ENCODE measurements around the gene TACO1.
A peak's percentile ranks its signal among the peaks of the same experiment; 100 is the strongest.

The TACO1 gene

GRCh38 chr17:63621684-63622573 is 21.2 kb downstream of the TACO1 start, which contains the start of gene MAP3K3 (continued):
- TF ChIP-seq ZSCAN23 (tag by site-specific recombination; IDR thresholded peaks at IDR 0.05) (peak; percentile 30; the same call in 1 of the 2 replicates), ZNF354C (tag by site-specific recombination; IDR thresholded peaks at IDR 0.05; ENCODE audit: borderline replicate concordance, low read depth) (no peak), ZFP69B (tag by site-specific recombination; IDR thresholded peaks at IDR 0.05) (peak; percentile 83), ZNF544 (tag by site-specific recombination; IDR thresholded peaks at IDR 0.05) (no peak), ZNF350 (tag by site-specific recombination; IDR thresholded peaks at IDR 0.05) (no peak), MZF1 (tag by site-specific recombination; IDR thresholded peaks at IDR 0.05; ENCODE audit: borderline replicate concordance) (0 out of 2 replicates have a peak, but pooled peaks have one; percentile 66), ZNF324 (tag by site-specific recombination; IDR thresholded peaks at IDR 0.05) (peak; percentile 93), ZNF10 (tag by site-specific recombination; IDR thresholded peaks at IDR 0.05) (peak; percentile 73; the same call in 1 of the 2 replicates), SP2 (tag by site-specific recombination; IDR thresholded peaks at IDR 0.05) (peak; percentile 98), ZNF416 (tag by site-specific recombination; IDR thresholded peaks at IDR 0.05) (no peak), ZNF658 (tag by site-specific recombination; IDR thresholded peaks at IDR 0.05) (no peak), ZNF2 (tag by site-specific recombination; IDR thresholded peaks at IDR 0.05) (peak; percentile 87), ZNF335 (tag by site-specific recombination; conservative IDR thresholded peaks at IDR 0.05) (peak; percentile 95), ZXDB (tag by site-specific recombination; IDR thresholded peaks at IDR 0.05) (peak; percentile 91), ZBTB48 (tag by site-specific recombination; IDR thresholded peaks at IDR 0.05) (peak; percentile 93), KLF10 (tag by site-specific recombination; IDR thresholded peaks at IDR 0.05) (peak; percentile 98), KLF9 (tag by site-specific recombination; IDR thresholded peaks at IDR 0.05; ENCODE audit: low read depth) (peak; percentile 82), ZNF19 (tag by site-specific recombination; IDR thresholded peaks at IDR 0.05; ENCODE audit: low read depth) (no peak), ZBTB10 (tag by site-specific recombination; IDR thresholded peaks at IDR 0.05) (peak; percentile 81), ZNF239 (tag by site-specific recombination; IDR thresholded peaks at IDR 0.05) (no peak), EGR2 (tag by site-specific recombination; IDR thresholded peaks at IDR 0.05; ENCODE audit: low read depth) (peak; percentile 89), ZNF610 (tag by site-specific recombination; IDR thresholded peaks at IDR 0.05; ENCODE audit: borderline replicate concordance) (peak; percentile 69; the same call in 1 of the 2 replicates), ZBTB6 (tag by site-specific recombination; IDR thresholded peaks at IDR 0.05) (peak; percentile 57; the same call in 1 of the 2 replicates), KLF17 (tag by site-specific recombination; IDR thresholded peaks at IDR 0.05) (peak; percentile 87), INSM2 (tag by site-specific recombination; IDR thresholded peaks at IDR 0.05) (peak; percentile 64; the same call in 1 of the 2 replicates)
- TF ChIP-seq, protein P1, sequence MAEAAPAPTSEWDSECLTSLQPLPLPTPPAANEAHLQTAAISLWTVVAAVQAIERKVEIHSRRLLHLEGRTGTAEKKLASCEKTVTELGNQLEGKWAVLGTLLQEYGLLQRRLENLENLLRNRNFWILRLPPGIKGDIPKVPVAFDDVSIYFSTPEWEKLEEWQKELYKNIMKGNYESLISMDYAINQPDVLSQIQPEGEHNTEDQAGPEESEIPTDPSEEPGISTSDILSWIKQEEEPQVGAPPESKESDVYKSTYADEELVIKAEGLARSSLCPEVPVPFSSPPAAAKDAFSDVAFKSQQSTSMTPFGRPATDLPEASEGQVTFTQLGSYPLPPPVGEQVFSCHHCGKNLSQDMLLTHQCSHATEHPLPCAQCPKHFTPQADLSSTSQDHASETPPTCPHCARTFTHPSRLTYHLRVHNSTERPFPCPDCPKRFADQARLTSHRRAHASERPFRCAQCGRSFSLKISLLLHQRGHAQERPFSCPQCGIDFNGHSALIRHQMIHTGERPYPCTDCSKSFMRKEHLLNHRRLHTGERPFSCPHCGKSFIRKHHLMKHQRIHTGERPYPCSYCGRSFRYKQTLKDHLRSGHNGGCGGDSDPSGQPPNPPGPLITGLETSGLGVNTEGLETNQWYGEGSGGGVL (tag by site-specific recombination; IDR thresholded peaks at IDR 0.05), result peak; percentile 61
- TF ChIP-seq, protein P2, sequence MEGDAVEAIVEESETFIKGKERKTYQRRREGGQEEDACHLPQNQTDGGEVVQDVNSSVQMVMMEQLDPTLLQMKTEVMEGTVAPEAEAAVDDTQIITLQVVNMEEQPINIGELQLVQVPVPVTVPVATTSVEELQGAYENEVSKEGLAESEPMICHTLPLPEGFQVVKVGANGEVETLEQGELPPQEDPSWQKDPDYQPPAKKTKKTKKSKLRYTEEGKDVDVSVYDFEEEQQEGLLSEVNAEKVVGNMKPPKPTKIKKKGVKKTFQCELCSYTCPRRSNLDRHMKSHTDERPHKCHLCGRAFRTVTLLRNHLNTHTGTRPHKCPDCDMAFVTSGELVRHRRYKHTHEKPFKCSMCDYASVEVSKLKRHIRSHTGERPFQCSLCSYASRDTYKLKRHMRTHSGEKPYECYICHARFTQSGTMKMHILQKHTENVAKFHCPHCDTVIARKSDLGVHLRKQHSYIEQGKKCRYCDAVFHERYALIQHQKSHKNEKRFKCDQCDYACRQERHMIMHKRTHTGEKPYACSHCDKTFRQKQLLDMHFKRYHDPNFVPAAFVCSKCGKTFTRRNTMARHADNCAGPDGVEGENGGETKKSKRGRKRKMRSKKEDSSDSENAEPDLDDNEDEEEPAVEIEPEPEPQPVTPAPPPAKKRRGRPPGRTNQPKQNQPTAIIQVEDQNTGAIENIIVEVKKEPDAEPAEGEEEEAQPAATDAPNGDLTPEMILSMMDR (tag by site-specific recombination; IDR thresholded peaks at IDR 0.05), result peak; percentile 93
- TF ChIP-seq, protein P3, sequence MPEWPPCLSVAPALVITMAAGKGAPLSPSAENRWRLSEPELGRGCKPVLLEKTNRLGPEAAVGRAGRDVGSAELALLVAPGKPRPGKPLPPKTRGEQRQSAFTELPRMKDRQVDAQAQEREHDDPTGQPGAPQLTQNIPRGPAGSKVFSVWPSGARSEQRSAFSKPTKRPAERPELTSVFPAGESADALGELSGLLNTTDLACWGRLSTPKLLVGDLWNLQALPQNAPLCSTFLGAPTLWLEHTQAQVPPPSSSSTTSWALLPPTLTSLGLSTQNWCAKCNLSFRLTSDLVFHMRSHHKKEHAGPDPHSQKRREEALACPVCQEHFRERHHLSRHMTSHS (tag by site-specific recombination; IDR thresholded peaks at IDR 0.05), result no peak
